HT-29 (cell line): ENCODE measurements around the gene ZNF407. TPM values are rescaled to one million over a fixed set of nuclear protein-coding genes. Genes with fewer than 3 reads are reported as not detected.
A peak's percentile ranks its signal among the peaks of the same experiment; 100 is the strongest.

Experiments used
- DNase-seq: peaks from one replicate; pipeline ENCODE4 v3.0.0-alpha.2; 2015; ENCODE audit warnings: low spot score
- total RNA-seq: library from RNA; depleted of rRNA; stranded (reverse); fragments of >200 nt; shearing (Covaris generic); gene quantifications from 2 replicates; pipeline ENCODE4 v1.2.3, GENCODE V29; 2014

Gene ZNF407
- total RNA-seq, 1 experiment from 2014 or later = 10.1 TPM

GRCh38 chr18:74579496-74580065, 18.1 kb upstream of the ZNF407 start:
- DNase-seq = no peak

GRCh38 chr18:74582642-74583041, 15.0 kb upstream of the ZNF407 start:
- DNase-seq = no peak

GRCh38 chr18:74587441-74587840, 10.2 kb upstream of the ZNF407 start:
- no peak for DNase-seq

GRCh38 chr18:74589021-74589420, 8.6 kb upstream of the ZNF407 start:
- no peak for DNase-seq

- DNase-seq = no peak
Observed at GRCh38 chr18:74589811-74590210, 7.9 kb upstream of the ZNF407 start.

GRCh38 chr18:74590671-74591070, 7.0 kb upstream of the ZNF407 start:
- no peak for DNase-seq

- DNase-seq = no peak
Observed at GRCh38 chr18:74595431-74595830, 2.2 kb upstream of the ZNF407 start.

- DNase-seq = peak; percentile 57
Observed at GRCh38 chr18:74597034-74597661, 522 bp upstream of the ZNF407 start.

GRCh38 chr18:74598350-74599001, 806 bp downstream of the ZNF407 start:
- DNase-seq = peak; percentile 34

- no peak for DNase-seq
Observed at GRCh38 chr18:74604361-74604760, 6.7 kb downstream of the ZNF407 start.

GRCh38 chr18:74604774-74605173, 7.1 kb downstream of the ZNF407 start:
- DNase-seq = no peak

- DNase-seq = no peak
Observed at GRCh38 chr18:74608681-74609080, 11.0 kb downstream of the ZNF407 start.

GRCh38 chr18:74609535-74609934, 11.9 kb downstream of the ZNF407 start:
- DNase-seq = no peak

GRCh38 chr18:74610051-74610615, 12.5 kb downstream of the ZNF407 start:
- DNase-seq = no peak

GRCh38 chr18:74610860-74611259, 13.2 kb downstream of the ZNF407 start:
- no peak for DNase-seq

- no peak for DNase-seq
Observed at GRCh38 chr18:74611765-74612164, 14.1 kb downstream of the ZNF407 start.

- DNase-seq = no peak
Observed at GRCh38 chr18:74613381-74613780, 15.7 kb downstream of the ZNF407 start.

GRCh38 chr18:74616494-74616893, 18.8 kb downstream of the ZNF407 start:
- no peak for DNase-seq

- no peak for DNase-seq
Observed at GRCh38 chr18:74617486-74617885, 19.8 kb downstream of the ZNF407 start.

GRCh38 chr18:74622072-74622471, 24.4 kb downstream of the ZNF407 start:
- no peak for DNase-seq

GRCh38 chr18:74623047-74623816, 25.6 kb downstream of the ZNF407 start:
- peak; percentile 9 for DNase-seq

- DNase-seq = no peak
Observed at GRCh38 chr18:74624466-74624865, 26.8 kb downstream of the ZNF407 start.
